ENCODE data around the gene IRF5.

DNA sequence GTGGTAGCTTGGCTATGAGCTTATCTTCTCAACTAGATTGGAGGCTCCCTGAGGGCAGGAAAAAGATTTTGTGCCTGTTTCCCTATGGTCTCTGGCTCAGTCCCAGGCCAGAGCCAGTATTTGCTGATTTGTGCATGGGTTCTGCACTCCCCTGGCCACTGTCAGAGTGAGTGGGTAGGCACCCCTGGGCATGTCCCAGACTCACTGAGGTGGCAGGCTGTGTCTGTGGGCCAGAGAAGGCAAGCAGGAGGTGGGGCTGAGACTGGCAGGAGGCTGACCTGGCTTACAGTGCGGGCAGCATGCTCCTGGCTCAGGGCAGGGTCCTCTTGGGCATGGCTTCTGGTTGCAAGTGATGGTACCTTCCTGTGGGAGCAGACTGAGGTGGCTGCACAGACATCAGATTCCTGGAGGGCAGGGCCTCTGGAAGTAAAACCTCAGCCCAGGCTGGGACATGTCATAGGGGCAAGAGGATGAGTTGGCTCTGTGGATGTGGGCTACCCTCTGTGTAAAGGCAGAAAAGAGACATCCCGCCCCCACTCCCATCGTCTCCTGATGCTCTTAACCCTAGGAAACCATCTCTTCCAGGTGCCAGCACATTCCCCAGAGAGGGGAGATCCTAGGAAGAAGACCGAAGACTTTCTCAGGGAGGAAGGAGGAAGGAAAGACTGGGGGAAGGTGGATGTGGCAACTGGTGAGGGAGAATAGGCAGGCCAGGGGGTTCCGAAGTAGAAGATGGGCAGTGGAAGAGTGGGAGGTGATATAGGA lies 31.5 kb upstream of the IRF5 start:
- TF ChIP-seq, protein P1, sequence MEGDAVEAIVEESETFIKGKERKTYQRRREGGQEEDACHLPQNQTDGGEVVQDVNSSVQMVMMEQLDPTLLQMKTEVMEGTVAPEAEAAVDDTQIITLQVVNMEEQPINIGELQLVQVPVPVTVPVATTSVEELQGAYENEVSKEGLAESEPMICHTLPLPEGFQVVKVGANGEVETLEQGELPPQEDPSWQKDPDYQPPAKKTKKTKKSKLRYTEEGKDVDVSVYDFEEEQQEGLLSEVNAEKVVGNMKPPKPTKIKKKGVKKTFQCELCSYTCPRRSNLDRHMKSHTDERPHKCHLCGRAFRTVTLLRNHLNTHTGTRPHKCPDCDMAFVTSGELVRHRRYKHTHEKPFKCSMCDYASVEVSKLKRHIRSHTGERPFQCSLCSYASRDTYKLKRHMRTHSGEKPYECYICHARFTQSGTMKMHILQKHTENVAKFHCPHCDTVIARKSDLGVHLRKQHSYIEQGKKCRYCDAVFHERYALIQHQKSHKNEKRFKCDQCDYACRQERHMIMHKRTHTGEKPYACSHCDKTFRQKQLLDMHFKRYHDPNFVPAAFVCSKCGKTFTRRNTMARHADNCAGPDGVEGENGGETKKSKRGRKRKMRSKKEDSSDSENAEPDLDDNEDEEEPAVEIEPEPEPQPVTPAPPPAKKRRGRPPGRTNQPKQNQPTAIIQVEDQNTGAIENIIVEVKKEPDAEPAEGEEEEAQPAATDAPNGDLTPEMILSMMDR (IDR thresholded peaks at IDR 0.05; ENCODE audit: insufficient read depth, low read depth, low read length): no peak
- no peak for TF ChIP-seq EZH2 (IDR thresholded peaks at IDR 0.05; ENCODE audit: insufficient read depth, low read length)
